CD1c-positive myeloid dendritic cell (primary cell): ENCODE measurements around the gene TAAR9.
A peak's percentile ranks its signal among the peaks of the same experiment; 100 is the strongest.
"Not testable (repeated sequence)": the region's sequence is repeated elsewhere in the genome, so short reads cannot be mapped to it uniquely, and the experiment has no call there.

Source experiments
- DNase-seq: peaks from one replicate; pipeline ENCODE4 v3.0.0-alpha.2; 2016; ENCODE audit errors: extremely low spot score

Gene TAAR9

DNA sequence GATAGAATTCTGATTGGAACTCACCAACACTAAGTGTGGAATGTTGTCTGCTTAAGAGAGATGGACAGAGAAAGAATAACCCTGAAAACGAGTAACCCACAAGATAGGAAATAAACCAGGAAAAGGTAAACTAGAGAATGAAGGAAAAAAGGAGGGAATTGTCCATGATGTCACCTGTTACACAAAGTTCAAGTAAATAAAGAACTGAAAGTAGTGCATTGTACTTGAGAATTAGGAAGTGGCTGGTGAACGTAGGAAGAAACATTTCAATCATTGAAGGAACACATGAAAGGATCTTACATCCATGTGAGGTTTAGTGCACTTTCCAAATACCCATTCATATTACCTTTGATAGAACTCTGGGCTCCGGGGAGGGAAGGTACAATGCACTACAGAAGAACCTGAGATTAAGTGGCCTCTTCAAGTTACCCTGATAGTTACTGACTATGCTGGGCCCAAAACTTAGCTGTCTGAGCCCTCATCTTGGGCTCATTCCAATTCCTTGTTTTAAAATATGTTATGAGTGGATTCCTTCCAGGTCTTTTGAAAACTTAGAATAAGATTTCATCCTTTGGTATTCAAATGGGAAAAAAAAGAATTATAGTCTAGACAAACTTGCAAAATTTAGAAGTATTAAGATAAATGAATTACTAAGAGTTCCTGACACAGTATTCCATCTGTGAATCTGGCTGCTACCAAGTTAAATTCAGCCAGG lies 24.1 kb upstream of the TAAR9 start:
- peak; percentile 78 for DNase-seq

DNA sequence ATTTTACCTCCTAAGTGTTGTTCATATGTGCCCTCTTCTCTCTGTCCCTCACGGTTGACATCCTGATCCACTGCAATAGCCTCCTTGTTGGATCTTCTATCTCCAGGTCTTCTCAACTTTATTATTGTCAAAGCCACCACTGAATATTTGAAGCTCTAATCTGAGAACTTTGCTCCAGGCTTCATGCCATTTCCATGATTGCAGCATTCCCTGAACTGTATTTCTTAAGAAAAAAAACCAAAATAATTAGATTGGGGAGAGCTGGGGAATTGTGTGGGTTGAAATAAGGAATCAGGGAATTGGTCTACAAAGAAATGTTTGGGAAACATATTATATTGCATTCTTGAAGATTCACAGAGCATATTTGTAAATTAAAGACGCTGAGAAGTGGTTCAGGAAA lies 22.7 kb upstream of the TAAR9 start:
- no peak for DNase-seq

DNA sequence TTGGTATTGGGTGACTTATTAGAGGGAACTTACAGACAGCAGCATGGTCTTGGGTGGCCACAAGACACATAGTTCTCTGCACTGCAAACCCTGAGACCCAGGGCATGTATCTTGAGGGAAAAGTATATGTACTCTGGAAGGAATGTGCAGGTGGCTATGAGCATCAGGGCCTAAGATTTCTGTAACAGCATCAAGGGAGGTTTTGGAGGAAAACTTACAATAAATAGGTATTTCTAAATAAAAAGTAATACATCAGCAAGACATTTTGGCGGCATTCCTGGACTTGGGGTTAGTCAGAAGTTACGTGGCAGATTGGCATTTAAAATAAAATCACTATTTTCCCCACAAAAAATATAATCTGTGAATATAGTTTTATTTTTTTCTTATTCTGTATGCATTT lies 17.1 kb upstream of the TAAR9 start:
- no peak for DNase-seq

DNA sequence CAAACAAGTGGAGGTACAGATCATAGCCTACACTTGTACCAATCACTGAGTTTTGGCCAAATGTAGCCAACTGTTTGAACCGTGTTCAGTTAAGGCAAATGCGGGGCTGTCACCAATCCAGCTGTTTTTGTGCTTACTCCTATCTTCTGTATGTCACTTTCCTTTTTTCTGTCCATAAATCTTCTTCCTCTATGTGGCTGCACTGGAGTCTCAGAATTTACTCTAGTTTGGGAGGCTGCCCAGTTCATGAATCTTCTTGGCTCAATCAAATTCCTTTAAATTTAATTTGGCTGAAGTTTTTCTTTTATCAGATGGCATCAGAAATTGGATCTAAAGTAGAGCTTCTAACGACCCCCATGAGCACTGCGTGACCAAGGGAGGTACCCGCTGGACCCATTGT lies 13.4 kb upstream of the TAAR9 start:
- no peak for DNase-seq

DNA sequence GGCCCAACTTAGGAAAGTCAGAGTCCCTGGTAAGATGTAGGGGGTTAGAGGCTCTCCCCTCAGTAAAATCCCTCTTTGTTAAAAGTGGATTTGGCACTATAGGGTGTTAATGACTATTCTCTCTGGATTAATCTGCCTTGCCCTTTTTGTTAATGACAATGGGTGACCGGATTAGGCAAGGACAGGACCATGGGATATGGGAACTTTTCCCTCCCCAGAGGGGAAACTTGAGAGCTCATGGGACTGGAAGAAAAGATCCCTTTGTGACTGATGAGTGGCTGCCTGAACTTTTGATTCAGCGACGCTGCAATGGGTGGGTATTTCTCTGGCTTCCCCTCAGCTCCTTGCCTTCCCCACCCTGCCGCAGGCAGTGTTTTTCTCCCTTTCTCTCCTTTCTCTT lies 12.2 kb upstream of the TAAR9 start:
- DNase-seq: no peak

DNA sequence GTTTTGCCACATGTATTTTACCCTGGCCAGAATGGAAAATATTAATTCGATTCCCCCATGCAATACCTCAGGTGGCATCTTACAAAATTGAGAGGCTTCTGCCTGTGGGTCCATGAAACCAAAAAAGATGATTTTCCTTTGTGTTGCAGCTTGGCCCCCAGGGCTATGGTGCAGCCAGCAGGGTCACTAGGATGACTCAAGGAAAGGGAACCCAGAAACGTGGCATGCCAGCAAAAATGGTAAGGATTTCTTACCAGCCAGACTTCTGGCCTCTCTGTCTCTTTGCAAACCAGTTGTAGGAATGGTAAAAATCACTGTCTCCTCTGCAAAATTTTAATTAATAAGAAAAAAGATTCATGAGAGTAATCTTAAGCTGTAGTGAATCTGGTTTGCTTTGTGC lies 11.6 kb upstream of the TAAR9 start:
- DNase-seq: no peak

DNA sequence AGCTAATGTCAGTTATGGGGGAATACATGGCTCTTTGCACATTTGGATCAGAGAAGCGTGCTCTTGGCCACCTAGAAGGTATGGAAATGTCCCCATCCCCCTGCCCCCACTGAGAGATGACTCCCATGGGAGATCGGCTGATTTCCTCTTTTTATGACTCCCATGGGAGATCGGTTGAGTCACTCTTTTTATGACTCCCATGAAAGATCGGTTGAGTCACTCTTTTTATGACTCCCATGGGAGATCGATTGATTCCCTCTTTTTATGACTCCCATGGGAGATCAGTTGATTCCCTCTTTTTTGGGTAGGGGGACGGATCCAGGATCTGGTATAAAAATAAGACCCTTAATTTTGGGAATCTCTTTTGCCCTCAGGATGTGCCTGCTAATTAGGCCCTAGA lies 10.3 kb upstream of the TAAR9 start:
- DNase-seq: no peak

DNA sequence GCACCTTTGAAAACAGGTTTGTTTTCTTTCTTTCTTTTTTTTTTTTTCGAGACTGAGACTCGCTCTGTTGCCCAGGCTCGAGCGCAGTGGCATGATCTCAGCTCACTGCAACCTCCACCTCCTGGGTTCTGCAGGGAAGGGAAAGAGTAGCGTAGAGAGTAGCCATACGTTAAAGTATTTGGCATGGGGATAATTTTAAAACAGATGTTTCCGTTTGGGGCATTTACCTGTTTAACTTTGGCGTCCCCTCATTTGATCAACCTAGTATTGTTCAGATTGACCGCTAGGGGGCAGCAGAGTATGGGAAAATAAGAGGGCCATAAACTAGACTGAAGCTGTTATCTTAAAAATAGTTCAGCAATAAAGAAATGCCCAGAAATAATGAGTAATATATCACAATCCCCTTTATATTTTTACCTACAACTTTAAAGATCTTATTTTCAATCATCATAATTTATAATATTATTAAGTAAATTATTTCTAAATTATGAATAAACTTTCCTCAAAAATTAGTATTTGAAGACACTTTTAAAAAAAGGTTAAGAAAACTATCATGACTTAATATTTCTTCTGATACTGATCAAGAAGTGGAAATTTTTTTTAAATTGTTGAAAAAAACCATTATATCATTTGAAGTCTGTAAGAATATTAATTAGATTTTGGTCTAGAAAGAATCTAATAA lies 7.6 kb upstream of the TAAR9 start:
- DNase-seq: peak; percentile 81

DNA sequence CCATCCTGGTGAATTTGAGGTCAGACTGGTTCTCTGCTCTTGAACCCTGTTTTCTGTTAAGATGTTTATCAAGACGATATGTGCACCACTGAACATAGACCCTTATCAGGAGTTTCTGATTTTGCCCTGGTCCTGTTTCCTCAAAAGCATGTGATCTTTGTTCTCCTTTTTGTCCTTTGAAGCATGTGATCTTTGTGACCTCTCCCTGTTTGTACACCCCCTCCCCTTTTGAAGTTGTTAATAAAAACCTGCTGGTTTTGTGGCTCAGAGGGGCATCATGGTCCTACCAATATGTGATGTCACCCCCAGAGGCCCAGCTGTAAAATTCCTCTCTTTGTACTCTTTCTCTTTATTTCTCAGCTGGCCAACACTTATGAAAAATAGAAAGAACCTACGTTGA lies 3.5 kb upstream of the TAAR9 start:
- DNase-seq: not testable (repeated sequence)

DNA sequence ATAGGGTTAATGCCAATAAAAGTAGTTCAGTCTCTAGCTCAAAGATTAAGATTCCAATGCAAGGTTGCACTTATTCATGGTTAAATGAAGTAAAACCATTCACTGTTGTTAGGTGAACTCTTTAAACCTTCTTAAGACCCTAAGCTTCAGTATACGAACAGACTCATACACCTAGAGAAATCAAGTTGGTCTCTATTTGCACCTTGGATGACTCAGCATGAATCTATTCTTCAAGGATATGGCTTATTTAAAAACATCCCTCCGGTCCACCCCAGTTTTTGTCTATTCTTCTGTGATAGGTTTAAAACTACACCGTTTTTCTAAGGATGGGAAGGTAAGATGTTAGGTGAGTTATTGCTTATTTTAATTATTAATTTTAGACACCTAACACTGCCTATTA lies 932 bp upstream of the TAAR9 start:
- no peak for DNase-seq

DNA sequence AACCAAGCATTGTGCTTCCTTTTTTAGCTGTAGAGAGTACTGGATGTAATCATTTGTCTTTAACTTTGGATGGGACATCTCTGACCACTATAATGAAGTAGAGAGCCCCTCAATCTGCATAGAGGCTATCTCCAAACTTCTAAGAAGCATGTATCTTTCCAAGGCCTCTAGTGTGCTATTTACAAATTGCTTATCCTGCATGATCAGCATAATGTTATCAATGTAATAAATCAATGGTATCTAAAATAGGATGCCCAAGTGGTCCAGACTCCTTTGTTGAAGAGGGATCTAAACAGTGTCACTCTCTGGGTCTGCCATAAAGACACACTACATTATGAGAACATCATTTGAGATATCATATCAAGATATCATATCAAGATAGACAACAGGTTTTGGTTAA lies 6.7 kb downstream of the TAAR9 start:
- DNase-seq: no peak

DNA sequence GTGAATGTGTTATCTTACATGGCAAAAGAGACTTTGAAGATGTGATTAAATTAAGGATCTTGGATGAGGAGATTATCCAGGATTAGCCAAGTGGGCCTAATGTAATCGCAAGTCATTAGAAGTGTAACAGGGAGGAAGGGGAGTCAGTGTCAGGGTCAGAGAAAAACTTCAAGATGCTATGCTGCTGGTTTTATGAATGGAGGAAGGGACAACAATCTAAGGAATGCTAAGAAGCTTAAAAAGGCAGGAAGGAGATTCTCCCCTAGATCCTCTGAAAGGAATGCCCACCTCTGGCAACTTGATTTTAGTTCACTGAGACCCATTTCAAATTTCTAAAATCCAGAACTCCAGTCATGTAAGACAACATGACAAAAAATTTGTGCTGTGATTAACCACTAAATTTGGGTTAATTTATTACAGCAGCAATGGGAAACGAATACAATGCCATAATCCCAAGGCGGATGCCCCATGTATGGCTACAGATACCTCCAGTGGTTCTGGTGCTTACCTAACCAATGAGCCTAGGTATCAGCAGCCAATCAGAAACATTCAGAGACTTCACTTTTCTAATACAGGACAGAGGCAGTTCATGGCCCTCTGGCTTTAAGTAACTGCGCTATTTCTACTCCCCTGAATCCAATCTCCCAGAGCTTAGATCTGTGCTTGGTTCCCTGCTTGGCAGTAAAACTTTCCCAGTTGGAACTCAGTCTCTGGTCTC lies 10.8 kb downstream of the TAAR9 start:
- no peak for DNase-seq

DNA sequence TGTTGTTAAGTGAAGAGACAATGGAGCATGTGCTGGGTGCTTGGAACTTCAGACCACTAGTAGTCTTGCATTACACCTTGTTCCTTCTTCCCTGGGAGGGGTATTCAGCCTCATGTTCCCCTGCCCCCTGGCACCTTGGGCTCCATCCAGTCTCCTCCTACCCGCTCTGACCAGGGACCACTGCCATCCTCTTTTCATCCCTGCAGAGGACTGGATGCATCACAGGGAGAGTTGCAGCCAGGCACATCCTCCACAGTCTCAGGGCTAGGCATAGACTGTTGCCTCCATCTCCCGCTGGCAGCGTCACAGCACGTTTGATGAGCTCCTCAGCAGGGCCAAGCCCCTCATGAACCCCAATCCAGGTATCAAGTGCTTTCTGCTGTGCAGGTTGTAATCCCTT lies 13.1 kb downstream of the TAAR9 start:
- DNase-seq: no peak

DNA sequence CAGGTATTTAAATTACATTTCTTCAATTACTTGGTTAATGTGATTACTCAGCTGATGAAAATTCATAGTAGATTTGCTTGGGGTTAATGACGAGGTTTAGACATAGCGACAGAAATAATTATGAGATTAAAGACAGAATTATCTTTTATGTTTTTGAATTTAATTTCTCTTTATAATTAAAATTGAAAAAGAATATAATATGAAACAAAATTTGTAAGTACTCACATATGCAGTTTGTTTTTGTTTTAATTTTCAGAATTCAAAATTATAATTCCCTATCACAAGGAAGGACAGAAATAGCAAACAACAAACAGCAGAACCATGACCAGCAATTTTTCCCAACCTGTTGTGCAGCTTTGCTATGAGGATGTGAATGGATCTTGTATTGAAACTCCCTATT lies 14.3 kb downstream of the TAAR9 start, which contains the start of gene TAAR8:
TSS of gene TAAR8 (plus strand) at position 301 of the 400 bp plus-strand sequence. CDS start at position 322, 21 bp downstream.
- DNase-seq: no peak

DNA sequence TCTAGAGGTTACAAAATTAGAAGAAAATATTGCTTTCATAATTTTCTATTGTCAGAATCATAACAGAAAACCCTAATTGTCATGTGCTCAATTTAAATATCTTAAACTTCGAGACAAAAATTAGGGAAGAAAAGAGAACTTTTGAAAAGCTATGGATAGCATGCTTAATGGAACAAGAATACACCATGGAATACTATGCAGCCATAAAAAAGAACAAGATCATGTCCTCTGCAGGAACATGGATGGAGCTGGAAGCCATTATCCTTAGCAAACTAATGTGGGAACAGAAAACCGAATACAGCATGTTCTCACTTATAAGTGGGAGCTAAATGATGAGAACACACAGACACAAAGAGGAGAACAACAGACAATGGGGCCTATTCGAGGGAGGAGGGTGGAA lies 22.0 kb downstream of the TAAR9 start:
- not testable (repeated sequence) for DNase-seq

DNA sequence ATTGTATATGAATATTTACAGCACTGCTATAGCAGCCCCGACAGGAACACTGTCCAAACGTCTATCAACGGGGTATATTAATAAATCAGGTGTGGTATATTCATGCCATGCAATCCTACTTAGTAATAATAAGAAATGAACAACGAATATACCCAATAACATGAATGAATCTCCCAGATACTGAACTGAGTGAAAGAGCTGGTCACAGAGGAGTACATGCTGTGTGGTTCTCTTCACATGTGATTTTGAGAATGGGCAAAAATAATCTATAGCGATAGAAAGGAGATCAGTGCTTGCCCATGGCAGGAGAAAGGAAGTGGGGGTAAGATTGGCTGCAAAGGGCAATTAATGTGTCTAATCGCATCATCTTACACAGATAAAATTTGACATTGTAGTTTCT lies 28.3 kb downstream of the TAAR9 start:
- no peak for DNase-seq

DNA sequence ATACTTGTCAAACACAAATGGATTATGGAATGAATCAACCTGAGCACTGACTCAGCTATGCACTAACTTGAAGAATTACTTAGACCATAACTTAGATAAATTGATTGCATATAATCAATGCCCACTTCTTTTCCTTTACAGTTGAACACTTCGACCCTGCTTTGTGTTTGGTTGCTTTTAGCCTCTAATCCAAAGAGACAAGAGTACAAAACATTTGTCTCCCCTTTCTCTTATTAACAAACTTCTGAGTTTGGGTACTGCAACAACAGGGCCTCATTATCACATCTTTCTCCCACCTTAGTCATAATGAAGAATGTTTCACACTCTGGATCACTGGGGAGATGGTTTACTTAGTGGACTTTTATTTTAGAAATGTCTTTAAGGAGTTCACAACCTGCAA lies 29.5 kb downstream of the TAAR9 start:
- DNase-seq: no peak

DNA sequence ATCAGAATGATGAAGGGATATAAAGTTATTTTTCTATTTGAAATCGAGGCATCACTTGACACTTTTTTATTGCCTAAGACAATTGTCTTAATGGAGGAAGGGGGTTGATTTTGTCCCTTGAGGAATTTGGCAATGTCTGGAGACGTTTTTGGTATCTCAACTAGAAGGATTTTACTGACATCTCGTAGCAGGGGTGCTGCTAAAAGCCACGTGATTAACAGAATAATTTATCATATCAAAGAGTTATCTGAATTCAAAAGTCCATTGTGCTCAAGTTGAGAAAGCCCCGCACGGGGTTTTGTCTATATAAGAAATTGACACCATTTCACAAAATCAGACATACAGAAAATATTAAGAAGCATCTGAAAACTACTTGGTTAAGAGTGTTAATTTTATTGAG lies 30.5 kb downstream of the TAAR9 start:
- no peak for DNase-seq

DNA sequence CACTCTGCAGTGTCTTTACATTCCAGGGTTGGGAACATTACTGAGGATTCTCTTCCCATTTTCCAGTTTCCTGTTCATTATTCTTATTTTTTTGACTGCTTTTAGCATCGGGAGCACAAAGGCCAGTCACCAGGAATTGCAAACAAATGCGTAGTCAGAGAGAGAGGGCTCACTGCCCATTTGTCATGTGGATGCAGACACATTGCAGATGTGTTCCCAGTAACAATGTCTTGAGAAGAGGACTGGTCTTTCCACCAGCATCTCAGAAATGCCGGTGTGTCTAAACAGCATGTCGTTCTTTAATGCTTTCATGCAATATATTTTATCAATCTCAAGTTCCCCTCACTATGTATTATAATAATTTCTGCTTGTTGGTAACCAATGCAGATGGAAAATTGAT lies 31.1 kb downstream of the TAAR9 start:
- no peak for DNase-seq

DNA sequence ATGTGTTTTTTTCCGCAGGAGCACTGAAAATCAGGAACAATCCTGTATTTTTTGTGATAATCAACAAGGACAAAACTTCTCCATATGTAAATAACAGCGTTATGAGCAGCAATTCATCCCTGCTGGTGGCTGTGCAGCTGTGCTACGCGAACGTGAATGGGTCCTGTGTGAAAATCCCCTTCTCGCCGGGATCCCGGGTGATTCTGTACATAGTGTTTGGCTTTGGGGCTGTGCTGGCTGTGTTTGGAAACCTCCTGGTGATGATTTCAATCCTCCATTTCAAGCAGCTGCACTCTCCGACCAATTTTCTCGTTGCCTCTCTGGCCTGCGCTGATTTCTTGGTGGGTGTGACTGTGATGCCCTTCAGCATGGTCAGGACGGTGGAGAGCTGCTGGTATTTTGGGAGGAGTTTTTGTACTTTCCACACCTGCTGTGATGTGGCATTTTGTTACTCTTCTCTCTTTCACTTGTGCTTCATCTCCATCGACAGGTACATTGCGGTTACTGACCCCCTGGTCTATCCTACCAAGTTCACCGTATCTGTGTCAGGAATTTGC lies 32.2 kb downstream of the TAAR9 start, which contains the start of gene TAAR6:
TSS of gene TAAR6 (plus strand) at position 102 of the 557 bp plus-strand sequence. CDS start at position 102, 0 bp downstream.
- no peak for DNase-seq

DNA sequence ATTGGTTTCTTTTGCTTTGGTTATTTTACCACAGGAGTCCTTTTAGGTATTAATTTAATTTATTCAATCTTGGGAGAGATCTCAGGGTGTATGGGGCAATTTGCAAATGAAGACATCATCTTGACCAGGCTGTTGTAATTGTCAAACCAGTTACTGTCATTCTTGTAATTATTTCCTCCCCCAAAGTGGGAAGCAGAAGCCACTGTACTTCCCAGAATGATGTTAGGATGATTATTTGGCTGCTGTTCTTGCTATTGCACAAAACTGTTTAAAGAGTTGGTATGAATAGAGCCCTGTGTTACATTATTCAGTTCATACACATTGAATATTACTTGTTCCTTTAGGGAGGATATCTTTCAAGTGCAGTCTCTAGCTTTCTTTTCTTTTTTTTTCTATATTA lies 33.7 kb downstream of the TAAR9 start:
- peak; percentile 17 for DNase-seq

DNA sequence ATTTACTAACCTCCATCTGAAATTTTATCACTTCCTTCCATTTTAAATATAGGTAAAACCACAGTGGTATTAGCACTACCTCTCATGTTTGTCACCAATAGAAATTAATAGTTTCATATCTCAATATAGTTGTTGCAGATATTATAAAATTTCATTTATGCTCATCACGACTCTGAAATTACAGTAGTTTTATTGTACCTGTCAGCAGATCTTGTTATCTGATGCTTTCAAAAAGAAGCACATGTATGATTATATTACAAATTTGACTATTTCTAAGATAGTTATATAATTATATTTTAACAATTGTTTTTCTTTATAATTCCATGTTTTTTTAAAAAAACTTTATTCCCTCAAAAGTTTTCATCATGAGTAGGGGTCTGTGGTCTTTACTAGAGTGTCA lies 46.6 kb downstream of the TAAR9 start:
- no peak for DNase-seq

DNA sequence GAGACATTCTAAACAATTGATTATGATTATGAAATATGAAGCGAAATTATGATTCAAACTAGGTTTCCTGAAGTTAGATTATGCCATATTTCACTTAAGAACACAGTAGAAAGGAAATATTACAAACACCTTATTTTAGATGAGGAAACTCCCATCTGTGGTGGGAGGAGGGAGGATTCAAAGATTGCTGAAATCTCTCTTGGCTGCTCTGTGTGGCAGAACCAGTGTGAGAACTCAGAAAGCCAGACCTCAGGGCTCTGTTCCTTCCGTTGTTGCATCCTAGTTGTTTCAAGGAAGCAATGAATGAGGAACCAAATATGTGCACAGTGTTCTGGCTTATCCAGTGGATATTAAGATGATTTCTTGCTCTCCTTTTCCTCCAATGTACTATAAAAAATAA lies 49.3 kb downstream of the TAAR9 start:
- peak; percentile 45 for DNase-seq
